NAMALWA (cell line): ENCODE measurements around the gene ZNF23.
A peak's percentile ranks its signal among the peaks of the same experiment; 100 is the strongest.

Experiments used
- DNase-seq: peaks from one replicate; pipeline ENCODE4 v3.0.0-alpha.2; 2015; ENCODE audit warnings: low spot score

The ZNF23 gene

DNA sequence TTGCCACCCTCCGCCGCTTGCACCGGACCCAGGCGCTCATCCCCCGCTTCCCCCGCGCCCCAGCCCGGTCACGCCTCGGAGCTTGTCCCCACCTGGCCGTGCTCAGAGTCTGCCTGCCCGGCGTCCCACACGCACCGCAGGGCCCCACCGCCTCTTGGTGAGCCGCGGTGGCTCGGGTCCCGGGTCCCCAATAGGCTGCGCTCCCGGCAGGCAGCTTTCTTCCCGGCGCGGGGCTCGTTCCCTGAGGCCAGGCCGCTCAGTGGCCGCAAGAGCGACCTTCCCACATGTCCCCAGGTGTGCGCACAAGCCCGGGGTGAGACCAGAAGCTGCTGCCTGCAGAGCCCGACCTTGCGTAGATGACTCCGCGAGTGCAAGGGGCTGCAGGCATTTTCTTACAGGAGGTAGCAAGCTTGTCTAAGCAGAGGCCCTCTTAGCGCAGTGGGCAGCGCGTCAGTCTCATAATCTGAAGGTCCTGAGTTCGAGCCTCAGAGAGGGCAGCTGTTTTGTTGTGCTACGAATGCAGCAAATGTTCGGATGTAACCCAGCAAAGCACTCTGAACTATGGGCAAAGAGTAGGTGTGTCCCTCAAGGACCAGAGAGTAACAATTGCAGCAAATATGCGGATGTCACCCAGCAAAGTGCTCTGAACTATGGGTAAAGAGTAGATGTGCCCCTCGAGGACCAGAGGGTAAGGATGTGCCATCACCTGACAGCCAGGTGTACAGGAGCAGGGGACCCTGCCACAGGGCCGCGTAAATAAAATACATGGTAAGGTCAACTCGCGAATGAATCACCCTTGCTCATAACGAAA is 35.8 kb downstream of the ZNF23 start:
- peak; percentile 22 for DNase-seq

DNA sequence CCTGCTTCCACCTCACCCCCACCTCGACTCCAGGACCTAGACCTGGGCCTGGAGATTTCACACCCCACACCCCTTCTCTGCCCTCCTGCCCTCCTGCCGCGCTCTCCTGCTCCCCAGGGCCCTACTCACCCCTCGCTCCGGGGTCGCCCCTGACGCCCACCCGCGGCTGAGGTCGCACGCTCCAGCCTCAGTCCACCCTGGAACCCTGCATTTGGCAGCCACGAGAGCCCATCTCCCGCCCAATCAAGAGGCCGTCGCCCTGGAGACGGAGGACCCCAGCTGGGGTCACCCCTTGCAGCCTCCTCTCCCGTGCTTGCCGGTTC is 36.3 kb downstream of the ZNF23 start:
- DNase-seq = no peak

DNA sequence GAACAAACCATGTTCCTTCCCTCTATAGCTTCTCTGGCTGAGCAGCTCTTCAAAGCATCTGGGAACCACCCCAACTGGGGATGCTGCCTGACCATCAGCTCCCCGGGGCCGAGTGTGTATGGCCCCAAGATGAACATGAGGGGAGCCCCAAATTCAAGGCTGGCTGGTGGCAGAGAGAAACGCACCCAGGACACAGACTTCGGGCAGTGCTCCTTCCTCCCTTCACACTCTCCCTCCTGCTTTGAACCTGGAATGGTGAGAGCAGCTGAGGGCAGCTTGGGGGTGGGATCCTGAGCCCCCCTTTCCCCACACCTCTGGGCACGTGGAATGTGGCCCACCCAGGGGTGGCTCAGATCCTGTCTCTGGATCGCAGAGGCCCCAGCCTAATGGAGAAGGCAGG is 37.4 kb downstream of the ZNF23 start:
- DNase-seq = no peak

DNA sequence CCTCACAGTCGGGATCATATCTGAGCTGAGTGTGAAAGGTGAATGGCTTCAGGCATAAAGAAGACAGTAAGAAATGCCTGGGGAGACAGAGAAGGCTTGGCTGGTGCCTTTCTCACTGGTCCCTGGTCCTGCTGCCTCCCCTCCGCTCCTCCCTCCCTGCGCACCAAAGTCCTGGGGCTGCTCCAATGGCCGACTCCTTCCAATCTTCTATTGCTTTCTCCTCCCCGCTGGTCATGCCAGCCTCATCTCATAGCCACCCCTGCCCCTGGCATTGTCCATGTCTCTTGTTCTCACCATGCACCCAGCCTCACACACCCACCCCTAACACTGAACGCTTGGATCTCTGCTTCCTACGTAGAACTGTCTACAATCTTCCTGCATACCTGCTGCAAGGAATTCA is 38.2 kb downstream of the ZNF23 start:
- DNase-seq = no peak

DNA sequence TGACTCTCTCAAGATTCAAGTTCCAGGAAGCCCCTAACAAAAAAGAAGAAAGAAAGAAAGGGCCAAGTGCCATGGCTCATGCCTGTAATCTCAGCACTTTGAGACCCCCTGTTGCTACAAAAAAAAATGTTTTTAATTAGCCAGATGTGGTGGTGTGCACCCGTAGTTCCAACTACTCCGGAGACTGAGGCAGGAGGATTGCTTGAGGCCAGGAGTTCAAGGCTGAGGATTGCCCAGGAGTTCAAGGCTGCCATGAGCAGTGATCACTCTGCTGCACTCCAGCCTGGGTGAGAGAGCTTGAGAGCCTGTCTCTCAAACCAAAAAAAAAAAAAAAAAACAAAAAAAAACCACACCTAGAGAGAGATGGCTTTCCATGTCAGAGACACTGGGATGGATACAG is 39.0 kb downstream of the ZNF23 start:
- no peak for DNase-seq

DNA sequence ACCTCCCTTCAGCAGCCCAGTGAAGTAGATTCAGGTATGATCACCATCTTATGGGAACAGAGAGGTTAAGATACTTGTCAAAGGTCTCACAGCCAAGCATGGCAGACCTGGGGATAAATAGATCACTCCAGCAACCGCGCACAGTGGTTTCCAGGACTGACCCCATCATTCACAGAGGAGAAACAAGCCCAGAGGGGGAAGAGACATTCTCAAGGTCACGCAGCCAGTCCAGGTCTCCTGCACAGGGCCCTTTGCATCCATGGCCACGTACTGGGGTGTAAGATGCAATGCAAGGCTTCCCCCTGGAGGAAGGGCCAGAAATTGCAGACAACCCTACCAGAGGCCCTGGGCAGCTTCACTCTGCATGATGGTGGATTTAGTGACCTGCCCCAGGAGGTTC is 40.1 kb downstream of the ZNF23 start:
- peak; percentile 61 for DNase-seq

DNA sequence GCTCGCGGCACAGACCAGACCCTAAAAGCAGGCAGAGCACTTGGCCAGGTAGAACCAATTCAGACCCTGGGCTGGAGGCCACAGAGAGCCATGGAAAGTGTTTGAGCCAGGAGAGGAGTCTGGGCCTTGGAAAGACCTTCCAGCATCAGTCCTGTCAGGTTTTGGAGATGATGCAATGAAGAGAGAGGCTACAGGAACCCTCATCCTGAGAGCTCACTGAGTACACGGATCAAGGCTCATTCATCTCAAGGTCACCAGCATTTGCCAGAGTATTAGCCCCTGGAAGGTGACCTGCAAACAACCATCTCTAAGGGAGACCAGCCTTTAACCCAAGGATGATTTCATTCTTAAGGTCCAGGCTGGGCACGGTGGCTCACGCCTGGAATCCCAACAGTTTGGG is 48.0 kb downstream of the ZNF23 start:
- DNase-seq = no peak

DNA sequence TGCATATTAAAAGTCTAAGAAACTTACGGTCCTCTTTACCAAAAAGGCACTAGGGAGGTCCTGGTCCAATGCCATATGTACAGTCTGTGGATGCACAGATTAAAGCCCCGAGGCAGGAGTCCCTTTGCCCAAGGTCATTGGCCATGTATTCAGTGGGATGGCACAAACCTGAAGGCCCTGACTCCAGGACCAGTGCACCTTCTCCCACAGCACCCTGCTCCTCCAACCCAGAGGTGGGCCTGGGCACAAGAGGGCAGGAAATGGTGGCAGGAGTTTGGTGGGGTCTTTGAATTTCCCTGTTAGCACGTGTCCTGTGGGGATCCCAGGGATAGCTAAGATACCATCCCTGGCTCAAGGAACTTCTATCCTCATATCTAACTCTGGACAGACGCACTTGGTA is 48.7 kb downstream of the ZNF23 start:
- DNase-seq = no peak

DNA sequence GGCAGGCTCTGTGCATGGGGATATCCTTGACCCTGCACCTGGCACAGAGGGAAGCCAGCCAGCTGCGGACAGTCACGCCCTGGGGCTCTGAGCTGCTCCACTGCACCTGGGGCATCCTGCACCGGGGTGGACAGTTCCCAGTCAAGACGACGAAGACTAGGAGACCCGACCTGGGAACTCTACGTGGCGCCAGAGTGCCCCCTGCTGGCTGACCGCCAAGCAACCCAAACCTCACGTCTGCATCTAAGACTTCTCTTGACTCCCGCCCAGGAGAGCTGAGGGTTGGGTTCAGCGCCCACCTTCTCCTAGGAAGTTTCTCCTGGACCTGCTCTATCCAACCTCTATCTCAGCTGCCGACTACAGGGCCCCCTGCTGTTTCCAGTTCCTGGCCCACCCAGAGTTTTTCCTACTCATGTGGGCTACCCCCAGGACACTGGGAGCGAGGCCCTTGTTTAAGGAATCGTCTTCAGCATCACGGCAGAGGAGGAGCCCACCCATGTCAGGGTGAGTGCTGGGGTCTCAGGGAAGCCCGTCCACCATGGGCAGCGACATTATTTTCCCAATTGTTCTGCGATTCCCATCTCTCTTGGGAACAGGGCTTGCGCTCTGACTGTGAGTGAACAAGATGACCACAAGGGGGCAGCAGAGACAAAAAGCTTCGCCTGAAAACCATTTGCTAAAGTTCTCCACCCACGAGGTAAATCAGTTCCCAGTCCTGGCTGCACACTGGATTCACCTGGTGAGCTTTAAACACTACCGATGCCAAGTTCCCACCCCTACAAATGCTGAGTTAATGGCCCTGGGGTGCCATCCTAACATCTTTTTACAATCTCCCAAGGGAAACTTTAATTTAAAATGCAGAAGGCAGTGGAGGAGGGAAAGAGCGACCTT is 49.5 kb downstream of the ZNF23 start:
- peak; percentile 73 for DNase-seq

DNA sequence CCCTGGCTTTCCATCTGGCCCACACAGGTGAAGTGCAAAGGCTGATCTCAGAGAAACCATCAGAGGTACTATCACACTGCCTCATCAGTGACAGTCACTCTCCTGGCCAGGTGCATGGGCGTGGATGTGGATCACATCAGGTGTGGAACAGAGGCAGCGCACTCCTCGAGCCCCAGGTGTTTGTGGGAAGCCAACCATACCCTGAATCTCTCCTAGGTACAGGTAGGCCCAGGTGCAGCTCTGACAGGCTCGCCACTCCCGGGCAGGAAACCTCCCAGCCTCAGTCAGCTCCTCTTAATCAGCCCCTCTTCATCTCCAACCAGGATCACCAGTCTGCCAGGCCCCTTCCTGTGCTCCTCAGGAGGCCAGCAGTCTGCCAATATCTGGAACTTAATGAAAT is 51.9 kb downstream of the ZNF23 start:
- no peak for DNase-seq

DNA sequence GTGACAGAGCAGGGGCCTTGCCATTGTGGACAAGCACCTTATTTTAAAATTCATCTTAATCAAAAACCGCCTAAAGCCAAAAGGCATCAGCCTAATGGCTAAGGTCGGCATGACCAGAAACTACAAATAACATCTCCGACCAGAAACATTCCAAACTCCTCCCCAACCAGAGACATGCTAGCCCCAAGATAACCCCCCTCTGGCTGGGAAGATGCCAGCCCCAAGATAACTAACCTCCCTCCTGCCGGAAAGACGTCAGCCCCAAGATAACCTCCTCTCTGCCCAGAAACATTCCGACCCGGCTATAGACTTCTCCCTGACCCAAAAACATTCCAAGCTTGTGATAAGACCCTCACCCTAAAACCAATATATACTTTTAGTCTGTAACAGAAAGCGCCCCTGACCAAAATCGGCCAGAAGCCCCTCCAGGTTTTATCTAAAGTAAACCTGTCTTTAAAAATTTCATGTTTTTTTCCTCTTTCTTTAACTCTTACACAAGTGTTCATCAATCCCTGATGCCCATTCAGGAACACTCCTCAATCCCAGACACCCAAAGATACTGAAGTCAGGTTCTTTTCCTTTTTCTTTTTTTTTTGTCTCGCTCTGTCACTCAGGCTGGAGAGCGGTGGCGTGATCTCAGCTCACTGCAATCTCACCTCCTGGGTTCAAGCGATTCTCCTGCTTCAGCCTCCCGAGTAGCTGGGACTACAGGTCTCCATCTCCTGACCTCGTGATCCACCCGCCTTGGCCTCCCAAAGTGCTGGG is 52.9 kb downstream of the ZNF23 start:
- no peak for DNase-seq

DNA sequence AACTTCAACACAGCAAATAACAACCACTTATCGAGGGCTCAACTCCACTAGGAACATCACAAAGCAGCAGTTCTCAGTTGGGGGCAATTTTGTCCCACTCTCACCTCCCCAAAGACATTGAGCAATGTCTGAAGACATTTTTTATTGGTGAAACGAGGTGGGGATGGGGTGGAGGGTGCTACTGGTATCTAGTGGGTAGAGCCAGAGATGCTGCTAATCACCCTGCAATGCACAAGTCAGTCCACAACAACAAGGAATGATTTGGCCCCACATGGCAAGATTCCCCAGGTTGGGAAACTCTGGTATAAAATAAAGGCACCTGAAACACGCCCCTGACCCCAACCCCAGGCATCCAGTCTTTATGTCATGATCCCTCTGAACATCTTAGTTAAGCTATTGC is 53.5 kb downstream of the ZNF23 start:
- no peak for DNase-seq

DNA sequence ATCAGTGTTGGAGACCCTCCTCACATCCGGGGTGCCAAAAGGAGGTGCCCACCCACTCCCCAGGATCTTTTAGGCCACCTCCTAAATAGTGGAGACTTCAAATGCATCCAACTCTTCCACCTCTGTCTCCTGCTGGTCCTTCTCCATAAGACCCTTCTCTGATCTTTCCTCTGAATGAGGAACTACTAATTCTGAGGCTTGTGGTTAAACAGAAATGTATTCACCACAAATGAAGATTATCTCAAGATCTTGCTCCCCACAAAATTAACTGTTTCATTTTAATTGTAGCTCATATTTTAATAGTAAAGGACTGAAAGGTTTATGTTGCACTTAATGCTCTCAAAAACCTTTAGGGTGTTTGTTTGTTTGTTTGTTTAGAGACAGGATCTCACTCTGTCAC is 54.3 kb downstream of the ZNF23 start:
- no peak for DNase-seq

DNA sequence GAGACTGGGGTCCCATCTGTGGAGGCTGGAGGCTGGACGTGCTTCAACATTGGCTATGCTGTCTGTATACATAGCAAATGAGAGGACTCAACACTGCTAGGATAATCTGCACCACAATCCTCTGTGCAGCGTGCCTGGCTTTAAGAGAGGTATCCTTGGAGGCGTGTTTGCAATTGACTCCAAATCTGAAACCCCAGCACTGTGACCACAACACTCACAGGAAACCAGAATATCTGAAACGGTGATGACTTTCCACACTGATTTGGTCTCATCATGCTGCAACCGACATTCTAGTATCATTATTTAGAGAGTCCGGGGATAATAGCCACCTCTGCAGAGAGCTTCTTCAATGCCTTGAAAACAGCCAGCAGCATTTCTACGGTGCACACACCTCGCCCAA is 55.3 kb downstream of the ZNF23 start:
- no peak for DNase-seq

DNA sequence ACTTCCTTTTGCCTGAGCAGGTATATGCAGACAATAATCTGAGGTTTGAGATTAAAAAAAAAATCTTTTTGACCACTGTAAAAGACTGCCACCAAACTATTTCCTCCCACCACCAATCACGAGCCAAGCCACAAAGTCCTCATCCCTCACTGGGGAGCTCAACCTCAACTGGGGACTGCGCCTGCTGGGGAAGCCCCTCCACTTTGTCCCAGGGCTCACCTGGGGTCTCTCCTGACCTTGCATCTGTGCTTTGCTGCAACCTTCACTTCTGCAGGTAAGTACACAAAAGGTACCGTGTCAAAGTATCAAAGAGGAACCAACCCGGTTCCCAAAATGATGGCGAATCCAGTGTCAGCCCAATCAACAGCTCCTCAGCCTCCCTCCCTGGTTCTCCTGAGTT is 55.7 kb downstream of the ZNF23 start:
- no peak for DNase-seq

DNA sequence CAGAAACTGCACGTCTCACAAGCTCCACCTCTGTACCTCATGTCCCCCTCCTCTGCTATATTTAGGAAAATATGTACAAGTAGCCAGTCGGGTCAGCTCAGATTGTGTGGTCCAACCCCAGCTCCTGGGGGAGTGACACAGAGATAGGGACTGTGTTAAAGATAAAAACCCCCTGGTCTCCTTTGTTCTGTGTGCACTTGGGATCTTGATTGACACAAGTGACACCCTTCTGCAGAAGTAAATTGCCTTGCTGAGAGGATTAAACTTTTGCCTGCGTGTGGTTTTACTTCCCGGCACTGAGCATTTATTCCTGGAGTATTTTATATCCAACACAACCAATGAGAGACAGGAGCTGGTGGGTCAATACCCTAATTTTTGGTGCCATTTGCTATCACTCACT is 57.7 kb downstream of the ZNF23 start:
- no peak for DNase-seq

DNA sequence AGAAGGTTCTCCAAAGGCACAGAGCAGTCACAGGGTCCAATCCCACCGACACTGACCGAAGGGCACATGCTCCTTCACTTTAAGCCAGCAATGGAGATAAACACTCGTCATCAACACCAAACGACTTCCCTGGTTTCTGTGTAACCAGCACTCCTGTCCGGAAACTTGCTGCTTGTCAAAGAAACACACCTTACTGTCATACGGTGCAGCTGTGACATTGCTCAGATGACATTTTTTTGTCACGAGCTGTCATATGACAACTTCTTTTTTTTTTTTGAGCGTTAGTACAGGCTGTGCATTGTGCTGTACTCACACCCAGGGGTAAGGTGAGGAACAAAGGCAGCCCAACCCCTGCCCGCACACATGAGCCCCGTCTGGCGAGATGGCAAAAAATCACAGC is 59.4 kb downstream of the ZNF23 start:
- DNase-seq = no peak

DNA sequence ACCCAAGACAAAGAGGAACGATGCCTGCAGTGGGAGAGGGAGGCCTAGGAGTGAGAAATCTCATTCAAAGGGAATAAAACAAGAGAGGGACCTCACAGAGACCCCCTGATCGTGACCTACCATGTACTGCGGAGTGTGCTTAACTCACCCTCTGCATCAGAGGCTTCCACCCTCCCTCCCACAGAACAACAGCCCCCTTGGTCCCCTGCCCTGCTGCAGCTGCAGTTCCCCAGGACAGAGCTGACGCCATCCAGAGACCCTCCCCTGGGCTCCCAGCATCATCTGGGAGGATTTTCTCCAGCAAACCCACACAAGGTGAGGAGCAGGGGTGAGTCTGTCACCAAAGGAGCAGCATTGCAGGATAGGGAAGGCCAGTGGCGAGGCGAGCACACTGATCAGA is 60.0 kb downstream of the ZNF23 start:
- no peak for DNase-seq

DNA sequence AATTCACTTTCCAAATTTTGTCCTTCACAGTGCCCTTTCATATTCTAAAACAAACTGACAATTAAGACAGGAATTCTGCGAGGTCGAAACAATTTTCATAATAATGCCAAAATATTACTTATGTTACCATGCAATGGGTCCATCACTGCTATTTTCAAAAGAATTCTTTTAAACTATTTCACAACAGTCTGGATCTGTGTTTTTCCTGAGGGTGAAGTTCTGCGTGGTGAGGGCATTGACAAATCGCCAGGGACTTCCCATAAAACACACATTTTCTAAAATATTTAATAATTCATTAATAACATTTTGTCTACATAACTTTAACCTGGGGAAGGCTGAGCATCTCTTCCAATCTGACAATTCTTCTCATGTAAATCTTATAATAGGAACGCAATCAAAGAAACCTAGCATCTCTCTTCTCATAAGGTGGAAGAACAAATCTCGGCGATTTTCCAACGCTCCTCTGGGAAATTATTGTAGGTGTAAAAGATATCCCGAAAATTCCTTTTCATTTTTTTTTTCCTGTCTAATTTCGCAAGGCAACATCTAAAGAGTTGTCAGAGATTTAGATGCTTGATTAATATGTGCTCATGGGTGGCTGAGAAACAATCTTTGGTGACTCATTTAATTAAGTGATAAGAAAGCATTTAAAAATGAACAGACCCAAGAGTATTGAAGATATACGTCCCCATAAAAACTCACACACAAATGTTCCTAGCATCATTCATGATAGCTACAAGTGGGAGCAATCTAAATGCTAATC is 62.1 kb downstream of the ZNF23 start:
- DNase-seq = no peak
